H1 (cell line): ENCODE data around the gene LLGL2. TPM values are rescaled to one million over a fixed set of nuclear protein-coding genes. Genes with fewer than 3 reads are reported as not detected.

Experiments
- CTCF ChIA-PET: fragments of 300-600 bp; sonication (Branson Sonifier 250); formaldehyde crosslinking; loops from one replicate; lab custom pipeline; 2021; ENCODE audit not compliant: partially characterized antibody; lab: Charles Lee
- POLR2A ChIA-PET: fragments of 300-600 bp; sonication (Branson Sonifier 250); formaldehyde crosslinking; loops from one replicate; lab custom pipeline; 2021; ENCODE audit warnings: inconsistent platforms; ENCODE audit not compliant: partially characterized antibody; lab: Charles Lee
- DNase-seq, 2 experiments: peaks; one replicate each; pipeline versions ENCODE4 v3.0.0 to v3.0.0-alpha.2; 2010 to 2022; ENCODE audit warnings: low spot score in 2 of 2, low read depth in 1 of 2, mixed read lengths in 1 of 2
- FAIRE-seq: peaks from 2 replicates; lab custom pipeline; 2011; peaks lifted over from hg19 to GRCh38; lab: Jason Lieb, UNC
- H2AFZ ChIP-seq: 2 replicates; pipeline ENCODE4 v1.8.1; 2012; ENCODE audit warnings: low read length, inconsistent platforms
- H2AK5ac ChIP-seq: 2 replicates; pipeline ENCODE4 v1.6.1; 2013; ENCODE audit warnings: low read depth, low read length
- H2BK120ac ChIP-seq: replicated peaks from 2 replicates; pipeline ENCODE3; 2013; ENCODE audit warnings: low read depth, low read length, inconsistent platforms
- H2BK12ac ChIP-seq: 2 replicates; pipeline ENCODE4 v1.6.1; 2013; ENCODE audit warnings: low read depth, low read length
- H2BK15ac ChIP-seq: 2 replicates; pipeline ENCODE4 v1.6.1; 2013; ENCODE audit warnings: low read length
- H2BK20ac ChIP-seq: 2 replicates; pipeline ENCODE4 v1.6.1; 2013; ENCODE audit warnings: low read length
- H2BK5ac ChIP-seq: 2 replicates; pipeline ENCODE4 v1.6.1; 2013; ENCODE audit warnings: low read depth, low read length
- H3K14ac ChIP-seq: 2 replicates; pipeline ENCODE4 v1.6.1; 2013; ENCODE audit warnings: inconsistent platforms; ENCODE audit not compliant: insufficient read length
- H3K18ac ChIP-seq: 2 replicates; pipeline ENCODE4 v1.6.1; 2013; ENCODE audit warnings: low read length; ENCODE audit errors: extremely low read depth
- H3K23ac ChIP-seq: 2 replicates; pipeline ENCODE4 v1.6.1; 2013; ENCODE audit warnings: inconsistent platforms; ENCODE audit not compliant: insufficient read length
- H3K23me2 ChIP-seq: 2 replicates; pipeline ENCODE4 v1.6.1; 2013; ENCODE audit warnings: low read depth, low read length
- H3K27ac ChIP-seq: 2 replicates; pipeline ENCODE4 v1.6.1; 2011; ENCODE audit warnings: low read depth, low read length, inconsistent platforms
- H3K27me3 ChIP-seq, 4 experiments: replicated peaks in 1 of 4; 1 replicate in 1 of 4; 2 replicates in 3 of 4; pipeline versions ENCODE4 v1.6.1 to v1.8.1; 2011 to 2013; ENCODE audit warnings: low read length in 3 of 4, mild to moderate bottlenecking in 3 of 4, inconsistent platforms in 2 of 4, mixed read lengths in 2 of 4, moderate library complexity in 1 of 4; ENCODE audit not compliant: control insufficient read depth in 3 of 4, insufficient read depth in 3 of 4; ENCODE audit errors: extremely low read depth in 1 of 4
- H3K36me3 ChIP-seq, 4 experiments: 2 replicates each; pipeline versions ENCODE4 v1.6.1 to v1.8.1; 2011 to 2013; ENCODE audit warnings: mild to moderate bottlenecking in 4 of 4, low read length in 3 of 4, moderate library complexity in 2 of 4, control low read depth in 1 of 4, inconsistent platforms in 1 of 4; ENCODE audit not compliant: insufficient read depth in 4 of 4, control insufficient read depth in 2 of 4
- H3K4ac ChIP-seq: replicated peaks from 2 replicates; pipeline ENCODE3; 2013; ENCODE audit warnings: low read length, low read depth, mixed read lengths, inconsistent platforms; ENCODE audit not compliant: insufficient read length
- H3K4me1 ChIP-seq, 4 experiments: replicated peaks in 1 of 4; 1 replicate in 1 of 4; 2 replicates in 3 of 4; pipeline versions ENCODE4 v1.6.1 to v1.8.1; 2011 to 2013; ENCODE audit warnings: low read length in 3 of 4, inconsistent platforms in 2 of 4, mixed read lengths in 1 of 4; ENCODE audit not compliant: insufficient read depth in 4 of 4, control insufficient read depth in 3 of 4
- H3K4me2 ChIP-seq, 2 experiments: 2 replicates each; pipeline versions ENCODE4 v1.6.1 to v1.8.1; 2011 to 2013; ENCODE audit warnings: low read depth in 2 of 2, low read length in 2 of 2, control low read depth in 1 of 2, inconsistent platforms in 1 of 2, mild to moderate bottlenecking in 1 of 2; ENCODE audit not compliant: insufficient read depth in 1 of 2
- H3K4me3 ChIP-seq, 4 experiments: fragments of 200-600, 300-600 bp in 1 of 4; sonication (generic), shearing (Covaris generic), sonication (Bioruptor Twin) in 1 of 4; 2 replicates each; pipeline versions ENCODE4 v1.5.1 to v1.8.1; 2011 to 2016; ENCODE audit warnings: low read length in 4 of 4, low read depth in 3 of 4, control low read depth in 2 of 4, inconsistent platforms in 2 of 4, mild to moderate bottlenecking in 2 of 4, mixed read lengths in 1 of 4, moderate library complexity in 1 of 4; ENCODE audit not compliant: insufficient read depth in 2 of 4; ENCODE audit errors: extremely low read depth in 1 of 4
- H3K56ac ChIP-seq: replicated peaks from 2 replicates; pipeline ENCODE3; 2013; ENCODE audit warnings: low read depth, mild to moderate bottlenecking, mixed read lengths, low read length, inconsistent platforms; ENCODE audit not compliant: insufficient read length
- H3K79me1 ChIP-seq: 2 replicates; pipeline ENCODE4 v1.6.1; 2013; ENCODE audit warnings: low read depth, low read length, control low read depth
- H3K79me2 ChIP-seq, 2 experiments: 2 replicates each; pipeline versions ENCODE4 v1.6.1 to v1.8.1; 2012 to 2013; ENCODE audit warnings: low read length in 2 of 2, mild to moderate bottlenecking in 2 of 2, inconsistent platforms in 1 of 2; ENCODE audit not compliant: insufficient read depth in 2 of 2, control insufficient read depth in 1 of 2
- H3K9ac ChIP-seq, 4 experiments: replicated peaks in 1 of 4; 1 replicate in 1 of 4; 2 replicates in 3 of 4; pipeline versions ENCODE4 v1.6.1 to v1.8.1; 2011 to 2013; ENCODE audit warnings: low read depth in 3 of 4, low read length in 3 of 4, control low read depth in 2 of 4, mild to moderate bottlenecking in 2 of 4, moderate library complexity in 2 of 4, inconsistent platforms in 1 of 4; ENCODE audit errors: extremely low read depth in 1 of 4
- H3K9me3 ChIP-seq, 2 experiments: 2 replicates each; pipeline versions ENCODE4 v1.6.1 to v1.8.1; 2012 to 2013; ENCODE audit warnings: mild to moderate bottlenecking in 2 of 2, moderate library complexity in 2 of 2, control low read depth in 1 of 2, inconsistent platforms in 1 of 2, low read depth in 1 of 2, low read length in 1 of 2, mixed read lengths in 1 of 2; ENCODE audit not compliant: insufficient read depth in 2 of 2
- H4K20me1 ChIP-seq, 2 experiments: replicated peaks in 1 of 2; 2 replicates each; pipeline versions ENCODE3 to v1.8.1; 2011 to 2013; ENCODE audit warnings: inconsistent platforms in 2 of 2, low read length in 2 of 2, mild to moderate bottlenecking in 1 of 2; ENCODE audit not compliant: insufficient read depth in 2 of 2, control insufficient read depth in 1 of 2
- H4K5ac ChIP-seq: 2 replicates; pipeline ENCODE4 v1.6.1; 2013; ENCODE audit warnings: low read length, low read depth, mixed read lengths, inconsistent platforms; ENCODE audit not compliant: insufficient read length
- H4K8ac ChIP-seq: 2 replicates; pipeline ENCODE4 v1.8.0; 2013; ENCODE audit warnings: mild to moderate bottlenecking, moderate library complexity, low read length, inconsistent platforms; ENCODE audit not compliant: insufficient read depth; ENCODE audit errors: extremely low read depth
- H4K91ac ChIP-seq: replicated peaks from 2 replicates; pipeline ENCODE3; 2013; ENCODE audit warnings: low read length, mixed read lengths, inconsistent platforms; ENCODE audit not compliant: insufficient read length
- BCL11A ChIP-seq, 2 experiments: IDR thresholded peaks; one replicate each; pipeline ENCODE4 v1.6.1; 2011; ENCODE audit warnings: low read depth in 2 of 2, low read length in 2 of 2, mild to moderate bottlenecking in 2 of 2
- CHD1 ChIP-seq: IDR thresholded peaks from 2 replicates; pipeline ENCODE4 v1.6.1; 2012; ENCODE audit warnings: low read depth, low read length, improper control_type of control experiment
- CTBP2 ChIP-seq: IDR thresholded peaks from 2 replicates; pipeline ENCODE4 v1.7.0; 2011; ENCODE audit warnings: borderline replicate concordance, mild to moderate bottlenecking, moderate library complexity, mixed read lengths, low read length; ENCODE audit not compliant: insufficient read depth, insufficient read length
- POU5F1 ChIP-seq: IDR thresholded peaks from 2 replicates; pipeline ENCODE4 v1.6.1; 2011; ENCODE audit warnings: low read depth, mild to moderate bottlenecking, low read length, moderate library complexity
- TAF1 ChIP-seq: IDR thresholded peaks from 2 replicates; pipeline ENCODE4 v1.6.1; 2011; ENCODE audit warnings: mild to moderate bottlenecking, low read depth, low read length
- TEAD4 ChIP-seq: IDR thresholded peaks from 2 replicates; pipeline ENCODE4 v1.6.1; 2012; ENCODE audit warnings: low read depth, low read length, inconsistent platforms, mixed read lengths
- YY1 ChIP-seq: IDR thresholded peaks from 2 replicates; pipeline ENCODE4 v1.6.1; 2011; ENCODE audit warnings: low read depth, mild to moderate bottlenecking, low read length
- WGBS, 2 experiments: shearing (Covaris generic) in 1 of 2; methylation state at CpG; one replicate each; pipeline versions ENCODE4 v1.1.6 to v1.1.7; 2013 to 2015; ENCODE audit warnings: low lambda C conversion rate in 2 of 2, mixed read lengths in 2 of 2, inconsistent platforms in 1 of 2, low coverage in 1 of 2, missing lambda C conversion rate in 1 of 2; ENCODE audit not compliant: insufficient replicate concordance in 2 of 2, insufficient coverage in 1 of 2, insufficient read length in 1 of 2; ENCODE audit errors: extremely low coverage in 1 of 2, missing lambda C conversion rate in 1 of 2; 5-methylcytosine and 5-hydroxymethylcytosine counted together
- polyA plus RNA-seq, 7 experiments: library from polyadenylated mRNA; depleted of rRNA in 3 of 7; stranded (reverse) in 5 of 7; unstranded in 2 of 7; fragments of >200 nt in 5 of 7; fragments of 200-250 nt in 2 of 7; gene quantifications; 1 replicate in 5 of 7; 2 replicates in 1 of 7; 4 replicates in 1 of 7; pipeline versions ENCODE4 v1.2.1 to v1.2.3, GENCODE V29; 2011 to 2013; ENCODE audit warnings: missing spikeins in 2 of 7, mixed read lengths in 2 of 7
- total RNA-seq: library from RNA; stranded (reverse); fragmentation: NEBNext Ultra II Directional; extraction: Animal tissue kit (Norgen Biotek cat#: 25700); gene quantifications from 2 replicates; pipeline ENCODE4 v1.2.1, GENCODE V29; 2021
- TF ChIP-seq, protein P1 (sequence below): IDR thresholded peaks from 2 replicates; pipeline ENCODE4 v1.6.1; 2012; ENCODE audit warnings: inconsistent platforms

Gene LLGL2
- total and polyA plus RNA-seq, 2 of the 8 experiments (the other 6 are each of a cell fraction or from before 2014, with no cell fraction given), result 64.5 to 77.1 TPM

DNA sequence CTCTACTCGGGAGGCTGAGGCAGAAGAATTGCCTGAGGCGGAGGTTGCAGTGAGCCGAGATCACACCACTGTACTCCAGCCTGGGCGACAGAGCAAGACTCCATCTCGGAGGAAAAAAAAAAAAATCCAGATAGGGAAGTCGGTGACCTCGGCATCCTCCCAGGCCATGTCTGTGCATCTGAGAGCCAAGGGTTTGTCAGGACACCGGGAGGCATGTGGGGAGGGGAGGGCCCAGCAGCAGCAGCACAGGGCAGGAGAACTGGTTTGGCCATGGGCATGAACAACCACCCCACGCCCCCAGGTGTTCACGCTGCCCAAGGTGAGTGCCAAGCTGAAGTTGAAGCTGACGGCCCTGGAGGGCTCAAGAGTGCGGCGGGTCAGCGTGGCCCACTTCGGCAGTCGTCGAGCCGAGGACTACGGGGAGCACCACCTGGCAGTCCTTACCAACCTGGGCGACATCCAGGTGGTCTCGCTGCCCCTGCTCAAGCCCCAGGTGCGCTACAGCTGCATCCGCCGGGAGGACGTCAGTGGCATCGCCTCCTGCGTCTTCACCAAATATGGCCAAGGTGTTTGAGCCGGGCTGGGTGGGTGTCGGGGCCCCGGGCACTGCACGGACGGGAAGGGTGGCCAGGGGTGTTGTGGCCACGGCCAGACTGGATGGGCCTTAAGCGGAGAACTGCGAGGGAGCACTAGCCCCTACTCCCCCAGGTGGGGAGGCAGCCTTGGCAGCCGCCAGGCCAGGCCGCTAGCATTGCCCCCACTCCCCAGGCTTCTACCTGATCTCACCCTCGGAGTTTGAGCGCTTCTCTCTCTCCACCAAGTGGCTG is 47.4 kb downstream of the LLGL2 start:
- Histone ChIP-seq H3K9me3 (no peaks in the 10 kb centered on the region), H2BK20ac (no peak overlapping the region), H3K14ac (no peak overlapping the region), H2BK5ac (no peak overlapping the region; the same call in 1 of the 2 replicates), H3K4me1 (no peaks in the 10 kb centered on the region), H3K27me3 (no peaks in the 10 kb centered on the region), H3K79me1 (no peaks in the 10 kb centered on the region), H3K79me2 (no peaks in the 10 kb centered on the region), H2AK5ac (no peak overlapping the region), H3K27ac (no peak overlapping the region), H2BK12ac (no peak overlapping the region), H3K23me2 (no peaks in the 10 kb centered on the region), H4K8ac (no peak overlapping the region; the same call in 1 of the 2 replicates), H3K4ac (no peak overlapping the region), H2AFZ (no peak overlapping the region), H2BK15ac (no peak overlapping the region), H4K5ac (no peak overlapping the region), H3K36me3 (peaks cover 0 to 6% (median 2%) of the 10 kb centered on the region in 4 experiments; a peak in 2 of 8 replicates), H3K23ac (no peak overlapping the region), H2BK120ac (no peak overlapping the region), H3K9ac (no peak overlapping the region), H4K20me1 (peaks cover 0 to 1% of the 10 kb centered on the region in 2 experiments), H3K18ac (no peak overlapping the region), H4K91ac (no peak overlapping the region), H3K4me3 (no peak overlapping the region), H3K56ac (no peak overlapping the region), H3K4me2 (no peak overlapping the region)
- no peak for FAIRE-seq
- ChIA-PET CTCF (interaction anchor here (1.1 kb wide), 2 partner anchors 14 kb away, joined by 3 read pairs; no protein-coding TSS in a partner anchor), POLR2A (interaction anchor here (0.6 kb wide), 1 partner anchor 460 kb away, joined by 3 read pairs; no protein-coding TSS in a partner anchor)
- WGBS, 2 experiments, result 92% methylated on average over 33 of the region's 39 CpGs; no CpG with 5 or more reads in 1 of the 2 experiments
- DNase-seq, result no peak
- TF ChIP-seq POU5F1 (no peak), CTBP2 (no peak), BCL11A (IDR thresholded peaks at IDR 0.05; ENCODE audit: low read depth in 2 of 2, low read length in 2 of 2) (no peak), YY1 (no peak), TAF1 (no peak), CHD1 (no peak), TEAD4 (no peak)
- TF ChIP-seq, protein P1, sequence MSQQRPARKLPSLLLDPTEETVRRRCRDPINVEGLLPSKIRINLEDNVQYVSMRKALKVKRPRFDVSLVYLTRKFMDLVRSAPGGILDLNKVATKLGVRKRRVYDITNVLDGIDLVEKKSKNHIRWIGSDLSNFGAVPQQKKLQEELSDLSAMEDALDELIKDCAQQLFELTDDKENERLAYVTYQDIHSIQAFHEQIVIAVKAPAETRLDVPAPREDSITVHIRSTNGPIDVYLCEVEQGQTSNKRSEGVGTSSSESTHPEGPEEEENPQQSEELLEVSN, result no peak
